ENCODE results near the gene PUM2.

Gene PUM2

DNA sequence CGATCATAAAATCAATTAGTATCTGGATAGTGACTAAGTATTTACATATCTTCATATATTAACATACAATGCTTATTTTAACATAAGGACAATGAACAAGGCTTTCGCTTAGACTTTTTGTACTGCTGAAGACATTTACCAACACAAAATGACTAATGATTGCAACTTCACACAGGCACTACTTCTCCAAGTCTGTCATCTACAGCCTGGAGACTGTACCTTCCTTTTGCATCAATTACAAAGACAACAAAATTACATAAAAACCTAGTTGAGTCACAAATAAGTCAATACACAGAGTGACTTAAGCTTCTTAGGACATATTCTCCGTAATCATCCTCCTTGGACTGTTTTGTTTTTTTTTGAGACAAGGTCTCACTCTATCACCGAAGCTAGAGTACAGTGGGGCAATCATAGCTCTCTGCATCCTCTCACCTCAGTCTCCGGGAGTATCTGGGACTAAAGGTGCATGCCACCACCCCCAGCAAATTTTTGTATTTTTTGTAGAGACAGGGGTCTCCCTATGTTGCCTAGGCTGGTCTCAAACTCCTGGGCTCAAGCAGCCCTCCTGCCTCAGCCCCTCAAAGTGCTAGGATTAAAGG is 15.9 kb downstream of the PUM2 start:
- FAIRE-seq: no peak

DNA sequence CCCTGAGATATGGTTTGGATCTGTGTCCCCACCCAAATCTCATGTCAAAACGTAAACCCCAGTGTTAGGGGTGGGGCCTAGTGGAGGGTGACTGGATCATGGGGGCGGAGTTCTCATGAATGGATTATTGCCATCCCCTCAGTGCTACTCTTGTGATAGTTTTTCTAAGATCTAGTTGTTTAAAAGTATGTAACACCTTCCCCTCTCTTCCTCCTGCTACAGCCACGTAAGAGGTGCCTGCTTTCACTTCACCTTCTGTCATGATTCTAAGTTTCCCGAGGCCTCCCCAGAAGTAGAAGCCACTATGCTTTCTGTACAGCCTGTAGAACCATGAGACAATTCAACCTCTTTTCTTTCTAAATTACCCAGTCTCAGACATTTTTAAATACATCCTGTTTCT is 16.9 kb downstream of the PUM2 start:
- FAIRE-seq: no peak

DNA sequence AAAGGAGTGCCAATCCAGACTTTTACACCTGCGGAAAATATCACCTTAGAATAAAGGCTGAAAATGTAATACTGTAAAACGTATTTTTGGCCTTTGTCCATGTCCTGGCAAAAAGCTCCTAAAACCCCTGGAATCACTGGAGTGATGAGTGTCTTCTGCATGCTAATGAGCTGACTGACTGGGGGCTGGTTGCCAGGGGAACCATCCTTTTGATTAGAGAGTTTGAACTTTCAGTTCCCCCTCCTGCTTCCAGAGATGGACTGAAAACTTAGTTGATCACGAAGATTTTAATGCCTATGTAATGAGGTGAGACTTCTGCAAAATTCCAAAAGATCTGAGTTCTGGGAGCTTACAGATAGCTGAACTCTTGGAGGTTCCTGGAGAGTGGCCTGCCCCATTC is 20.5 kb downstream of the PUM2 start:
- FAIRE-seq: no peak

DNA sequence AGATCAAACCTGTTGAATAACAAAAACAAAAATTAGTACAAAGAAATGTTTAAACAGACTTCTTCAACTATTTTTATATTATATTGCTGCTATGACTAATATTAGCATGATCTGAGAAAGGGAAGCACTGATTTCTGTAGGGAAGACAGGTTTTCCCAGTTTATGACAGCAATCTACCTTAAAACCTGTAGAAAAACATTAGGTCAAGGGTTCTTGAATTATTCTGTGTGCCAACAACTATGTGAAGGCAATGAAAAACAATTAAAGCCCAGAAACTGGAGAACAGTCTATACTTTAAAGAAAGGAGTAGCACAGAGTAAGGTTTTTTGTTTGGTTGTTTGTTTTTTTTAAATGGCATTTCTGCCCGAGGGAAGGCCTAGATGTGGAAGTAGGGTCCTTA is 23.3 kb downstream of the PUM2 start:
- FAIRE-seq: no peak

DNA sequence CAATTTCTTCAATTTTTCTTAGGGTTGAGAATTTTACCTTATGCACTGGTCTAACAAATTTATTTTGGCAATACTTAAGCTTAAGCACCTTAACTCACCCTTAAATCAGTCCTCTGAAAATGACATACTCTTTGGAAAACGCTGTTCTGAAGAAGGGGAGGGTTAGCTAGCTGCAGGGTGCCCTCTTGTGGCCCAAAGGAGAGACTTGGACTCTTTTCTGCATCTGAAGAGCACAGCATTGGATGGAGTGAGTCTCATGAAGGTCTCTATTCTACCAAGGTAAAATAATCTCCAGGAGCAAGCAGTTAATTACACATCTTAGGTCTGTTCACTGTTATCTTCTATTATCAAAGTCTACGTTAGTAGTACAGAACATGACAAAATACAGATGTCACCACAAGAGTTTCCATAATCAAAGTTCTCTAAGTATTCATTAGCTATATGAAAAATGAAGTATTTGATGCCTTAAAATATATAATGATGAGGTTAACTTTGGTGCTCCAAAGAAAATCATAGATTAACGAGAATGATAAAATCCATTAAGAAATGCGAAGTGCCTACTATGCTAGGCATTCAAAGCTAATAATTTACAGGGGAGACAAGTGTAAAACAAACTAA is 24.4 kb downstream of the PUM2 start:
- peak; percentile 93 for FAIRE-seq

DNA sequence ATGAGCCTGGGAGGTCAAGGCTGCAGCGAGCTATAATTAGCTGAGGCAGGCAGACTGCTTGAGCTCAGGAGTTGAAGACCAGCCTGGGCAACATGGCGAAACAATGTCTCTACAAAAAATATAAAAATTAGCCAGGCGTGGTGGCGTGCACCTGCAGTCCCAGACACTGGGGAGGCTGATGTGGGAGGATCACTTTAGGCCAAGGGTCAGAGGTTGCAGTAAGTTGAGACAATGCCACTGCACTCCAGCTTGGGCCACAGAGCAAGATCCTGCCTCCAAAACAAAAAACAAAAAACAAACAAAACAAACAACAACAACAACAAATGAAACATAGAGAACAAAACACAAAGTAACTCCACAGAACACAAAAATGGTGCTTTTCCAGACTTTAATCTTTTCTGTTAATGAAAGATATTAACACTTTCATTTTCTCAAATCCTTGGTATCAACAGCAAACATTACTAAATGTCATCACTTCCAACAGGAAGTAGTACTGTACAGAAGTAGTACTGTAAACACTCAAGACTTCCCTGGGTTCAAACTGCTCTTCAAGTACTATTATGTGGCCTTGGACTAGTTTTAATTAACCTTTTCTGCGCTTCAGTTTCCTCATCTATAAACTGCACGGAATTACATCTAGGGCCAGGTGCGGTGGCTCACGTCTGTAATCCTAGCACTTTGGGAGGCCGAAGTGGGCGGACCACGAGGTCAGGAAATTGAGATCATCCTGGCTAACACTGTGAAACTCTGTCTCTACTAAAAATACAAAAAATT is 27.9 kb downstream of the PUM2 start:
- no peak for FAIRE-seq

DNA sequence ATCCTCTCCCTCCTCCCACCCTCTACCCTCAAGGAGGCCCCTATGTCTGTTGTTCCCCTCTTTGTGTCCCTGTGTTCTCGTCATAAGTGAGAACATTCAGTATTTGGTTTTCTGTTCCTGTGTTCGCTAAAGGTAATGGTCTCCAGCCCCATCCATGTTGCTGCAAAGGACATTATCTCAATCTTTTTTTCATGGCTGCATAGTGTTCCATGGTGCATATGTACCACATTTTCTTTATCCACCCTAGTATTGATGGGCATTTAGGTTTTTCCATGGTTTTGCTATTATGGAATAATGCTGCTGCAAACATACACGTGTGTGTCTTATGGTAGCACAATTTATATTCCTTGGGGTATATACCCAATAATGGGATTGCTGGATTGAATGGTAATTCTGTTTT is 33.0 kb downstream of the PUM2 start:
- FAIRE-seq: no peak

DNA sequence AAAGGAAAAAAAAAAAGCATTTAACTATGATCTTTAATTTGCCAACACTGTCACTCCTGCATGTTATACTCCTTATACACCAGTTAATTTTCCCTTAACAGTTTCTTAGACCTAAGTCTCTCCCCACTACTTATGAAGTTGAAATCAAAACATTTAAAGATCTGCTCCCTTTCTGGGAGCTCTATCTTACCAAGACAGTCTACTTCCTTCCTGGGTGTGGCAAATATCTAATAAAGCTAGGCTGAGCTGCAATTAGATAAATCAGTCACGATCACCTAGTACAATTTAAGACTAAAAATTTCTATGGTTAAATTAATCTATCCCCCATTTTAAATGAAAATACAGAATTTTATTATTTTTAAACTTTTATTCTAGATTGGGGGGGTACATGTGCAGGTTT is 33.4 kb downstream of the PUM2 start:
- no peak for FAIRE-seq

DNA sequence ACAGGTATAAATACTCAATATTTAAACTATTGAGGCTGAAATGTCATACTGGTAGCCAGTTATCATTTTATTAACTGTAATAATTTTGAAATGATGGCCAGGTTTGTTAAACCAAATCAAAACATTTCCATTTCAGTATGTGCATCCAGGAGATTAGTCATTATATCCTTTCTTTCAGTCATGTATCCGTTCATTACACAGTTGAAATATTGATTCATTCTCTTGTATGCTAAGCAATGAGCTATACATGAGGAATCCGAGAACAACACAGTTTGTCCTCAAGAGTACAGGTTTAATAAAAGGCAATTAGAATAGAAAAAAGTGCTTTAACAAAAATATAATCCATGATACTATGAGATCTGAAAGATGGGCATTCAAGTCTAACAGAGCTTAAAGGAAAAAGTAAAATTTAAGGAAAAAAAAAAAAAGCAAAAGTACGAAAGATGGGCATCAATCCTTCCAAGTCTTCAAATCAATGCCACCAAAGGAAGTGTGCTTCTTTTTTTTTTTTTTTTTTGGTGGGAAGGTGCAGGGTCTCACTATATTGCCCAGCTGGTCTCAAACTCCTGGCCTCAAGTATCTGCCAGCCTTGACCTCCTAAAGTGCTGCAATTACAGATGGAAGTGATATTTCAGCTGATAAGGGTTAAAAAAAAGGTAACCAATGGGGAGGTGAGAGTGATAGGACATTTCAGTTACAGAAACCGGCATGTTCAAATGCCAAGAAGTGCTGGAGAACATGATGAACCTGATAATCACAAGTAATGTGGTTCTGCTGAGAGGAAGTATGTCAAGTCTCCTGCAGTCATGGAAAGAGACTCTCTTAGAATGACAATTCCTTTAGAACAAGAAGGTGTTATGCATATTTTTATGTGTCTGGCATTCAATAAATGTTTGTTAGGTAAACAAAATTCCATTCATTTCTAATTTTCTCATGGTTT is 35.8 kb downstream of the PUM2 start:
- no peak for FAIRE-seq

DNA sequence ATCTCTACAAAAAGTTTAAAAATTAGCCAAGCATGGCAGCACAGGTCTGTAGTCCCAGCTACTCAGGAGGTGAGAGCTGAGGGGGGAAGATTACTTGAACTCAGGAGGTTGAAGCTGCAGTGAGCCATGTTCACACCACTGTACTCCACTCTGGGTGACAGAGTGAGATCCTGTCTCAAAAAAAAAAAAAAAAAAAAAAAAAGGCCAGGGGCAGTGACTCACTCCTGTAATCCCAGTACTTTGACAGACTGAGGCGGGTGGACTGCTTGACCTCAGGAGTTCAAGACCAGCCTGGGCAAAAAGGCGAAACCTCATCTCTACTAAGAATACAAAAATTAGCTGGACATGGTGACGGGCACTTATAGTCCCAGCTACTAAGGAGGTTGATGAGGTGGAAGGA is 37.0 kb downstream of the PUM2 start:
- no peak for FAIRE-seq

DNA sequence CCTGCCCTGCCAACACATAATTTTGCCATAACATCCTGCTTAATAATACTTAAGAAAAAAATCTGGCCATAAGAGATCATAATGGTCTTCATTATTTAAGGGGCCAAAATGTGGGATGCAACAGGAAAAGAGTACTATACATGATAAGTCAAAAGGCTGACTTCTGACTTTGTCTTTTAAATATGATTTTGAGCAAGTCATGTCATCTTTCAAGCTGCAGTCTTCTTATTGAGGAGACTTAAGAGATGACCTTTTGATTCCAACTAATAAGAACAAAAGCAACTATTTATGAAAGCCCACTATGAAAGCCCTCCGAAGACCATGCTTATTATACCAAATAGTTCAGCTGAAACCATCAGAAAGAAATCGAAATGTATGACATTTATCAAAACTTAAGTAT is 41.6 kb downstream of the PUM2 start:
- FAIRE-seq: no peak

DNA sequence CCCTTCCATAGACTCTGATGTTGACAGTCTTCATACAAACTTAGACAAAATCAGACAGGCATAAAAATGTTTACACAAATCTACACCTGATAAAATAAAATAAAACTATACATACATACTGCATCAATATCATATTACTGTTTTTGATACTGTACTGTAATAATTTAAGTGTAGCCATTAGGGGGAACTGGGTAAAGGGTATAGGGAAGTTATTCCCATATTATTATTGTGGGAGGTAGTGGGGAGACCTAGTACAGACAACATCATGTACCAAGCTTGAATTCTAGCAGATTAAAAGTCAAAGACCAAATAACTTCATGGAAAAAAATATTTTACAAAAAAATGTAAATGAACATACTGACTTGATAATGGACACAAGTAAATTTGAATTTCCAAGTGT is 43.3 kb downstream of the PUM2 start:
- peak; percentile 40 for FAIRE-seq

DNA sequence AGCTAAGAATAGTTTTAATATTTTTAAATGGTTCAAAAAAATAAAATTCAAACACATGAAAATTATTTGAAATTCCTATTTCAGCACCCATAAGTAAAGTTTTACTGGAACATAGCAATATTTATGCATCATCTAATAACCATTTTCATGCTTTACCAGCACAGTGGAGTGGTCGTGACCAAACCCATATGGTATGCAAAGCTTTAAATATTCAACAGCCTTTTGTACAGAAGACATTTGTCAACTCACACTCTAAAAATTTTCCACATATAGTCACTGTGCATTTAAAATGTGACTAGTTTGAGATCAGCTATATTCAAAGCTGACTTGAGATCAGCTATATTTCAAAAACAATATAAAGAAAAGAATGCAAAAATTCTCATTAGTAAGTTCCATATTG is 46.2 kb downstream of the PUM2 start:
- FAIRE-seq: no peak

DNA sequence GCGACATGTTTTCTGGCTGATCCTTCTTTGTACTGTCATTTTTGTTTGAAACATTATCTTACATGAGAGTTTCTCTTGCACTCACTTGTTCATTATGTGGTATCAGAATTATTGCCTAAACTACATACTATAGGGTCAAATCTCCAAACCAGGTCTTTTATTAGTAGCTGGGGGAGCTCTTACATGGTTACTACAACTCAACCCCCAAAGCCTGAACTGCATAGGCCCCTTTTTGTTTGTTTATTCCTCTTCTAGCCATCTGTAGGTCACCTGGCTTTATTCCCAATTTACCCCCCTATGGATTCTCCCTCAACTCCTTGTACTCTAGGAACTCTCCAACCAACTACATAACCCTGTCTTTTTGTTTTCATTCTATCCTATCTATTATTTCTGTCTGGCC is 46.7 kb downstream of the PUM2 start:
- FAIRE-seq: no peak

DNA sequence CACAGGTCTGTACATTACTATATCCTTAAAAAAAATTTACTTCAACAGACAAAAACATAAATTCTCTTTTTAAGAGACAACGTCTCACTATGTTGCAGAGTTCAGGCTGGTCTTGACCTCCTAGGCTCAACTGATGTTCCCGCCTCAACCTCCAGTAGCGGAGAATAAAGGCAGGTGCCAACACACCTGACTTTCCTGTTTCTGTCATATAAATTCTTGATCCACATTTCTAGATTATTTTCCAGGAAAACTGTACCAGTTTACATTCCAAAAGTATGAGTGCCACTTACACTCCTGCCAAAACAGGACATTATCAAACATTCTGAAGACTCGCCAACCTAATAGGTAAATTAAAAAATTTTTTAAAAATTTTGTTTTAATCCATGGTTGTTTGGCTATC is 48.6 kb downstream of the PUM2 start:
- no peak for FAIRE-seq

DNA sequence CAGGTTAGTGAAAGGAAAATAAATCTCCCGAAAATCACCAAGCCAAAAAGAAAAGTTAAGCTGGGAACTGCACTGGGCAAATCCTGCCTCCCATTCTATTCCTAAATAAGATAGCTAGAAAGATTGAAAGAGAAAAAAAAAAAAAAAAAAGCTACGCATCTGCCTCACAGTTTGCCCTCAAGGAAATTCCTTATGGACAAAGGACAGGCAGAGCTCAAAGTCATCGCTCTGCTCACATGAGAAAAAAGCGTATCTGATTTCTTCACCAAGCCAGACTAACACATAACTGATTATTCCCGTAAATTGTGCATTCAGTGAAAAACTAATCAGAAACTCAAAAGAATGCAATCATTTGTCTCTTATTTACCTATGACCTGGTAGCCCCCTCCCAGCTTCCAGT is 50.0 kb downstream of the PUM2 start:
- no peak for FAIRE-seq

DNA sequence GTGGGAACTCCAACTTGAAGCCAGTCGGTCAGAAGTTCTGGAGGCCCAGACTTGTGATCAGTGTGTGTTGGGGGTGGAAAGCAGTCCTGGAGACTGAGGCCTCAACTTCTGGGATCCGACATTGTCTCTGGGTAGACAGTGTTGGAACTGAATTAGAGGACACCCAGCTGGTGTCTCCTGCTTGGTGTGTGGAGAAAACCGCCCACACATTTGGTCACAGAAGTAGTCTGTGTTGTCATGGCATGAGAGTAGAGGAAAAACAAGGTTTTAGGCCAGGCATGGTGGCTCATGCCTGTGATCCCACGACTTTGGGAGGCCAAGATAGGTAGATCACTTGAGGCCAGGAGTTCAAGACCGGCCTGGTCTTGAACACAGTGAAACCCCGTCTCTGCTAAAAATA is 51.5 kb downstream of the PUM2 start:
- no peak for FAIRE-seq

DNA sequence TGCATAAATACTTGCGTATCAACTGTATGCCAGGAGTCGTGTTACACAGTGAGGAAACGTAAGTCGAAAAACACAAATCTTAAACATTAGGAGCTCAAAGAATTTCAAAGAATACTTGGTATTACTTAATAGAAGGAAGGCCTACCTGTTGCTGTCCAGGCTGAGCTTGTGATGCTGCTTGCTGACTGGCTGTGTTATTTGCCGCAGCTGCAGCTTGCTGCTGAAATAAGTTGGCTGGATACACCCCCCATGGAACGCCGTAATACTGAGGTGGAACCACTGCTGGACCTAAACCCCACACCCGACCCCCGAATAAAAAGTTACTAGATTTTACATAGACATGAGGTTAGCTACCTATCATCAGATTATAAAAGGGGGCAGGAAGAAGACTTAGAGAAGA is 56.4 kb downstream of the PUM2 start:
- FAIRE-seq: no peak

DNA sequence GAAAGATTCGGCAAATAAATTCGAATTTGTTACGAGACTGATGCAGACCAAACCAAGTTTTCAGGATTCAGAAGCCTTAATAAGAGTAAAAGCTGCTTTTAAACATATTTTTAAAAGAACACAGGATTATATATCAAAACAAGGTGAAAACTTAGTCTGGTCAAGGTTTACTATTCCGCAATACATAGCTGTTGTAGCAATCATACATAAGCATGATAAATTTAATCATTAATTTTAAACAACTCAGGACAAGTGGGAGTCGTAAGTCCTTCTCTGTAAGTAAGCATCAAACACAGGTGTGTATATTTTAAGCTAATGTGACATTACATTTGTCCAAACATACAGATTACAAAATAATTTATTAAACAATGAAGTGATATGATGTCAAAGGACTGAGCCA is 57.7 kb downstream of the PUM2 start:
- FAIRE-seq: no peak

DNA sequence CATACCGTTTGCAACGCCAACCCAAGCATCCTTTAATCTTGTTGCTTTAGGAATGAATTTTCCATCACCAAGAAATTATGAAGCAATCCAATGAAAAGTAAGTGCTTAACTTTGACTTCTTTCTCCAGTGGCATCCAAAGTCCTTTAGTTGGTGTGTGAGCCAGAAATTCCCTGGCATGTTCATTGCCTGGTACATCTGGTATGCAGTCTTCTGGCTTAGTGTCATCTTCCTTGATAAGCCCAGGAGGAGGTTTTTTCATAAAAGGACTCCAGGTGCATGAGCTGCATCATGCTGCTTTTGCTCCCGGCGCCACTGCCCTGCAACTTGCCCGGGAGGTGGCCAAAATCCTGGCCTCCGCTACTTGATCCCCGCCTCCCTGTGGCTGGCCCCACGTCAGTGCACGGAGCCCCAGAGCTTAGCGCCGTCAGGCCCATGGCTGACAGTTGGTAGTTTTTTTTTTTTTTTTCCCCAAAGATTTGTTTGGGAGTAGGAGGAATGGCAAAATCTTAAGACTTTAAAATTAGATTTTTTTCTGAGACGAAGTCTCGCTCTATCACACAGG is 58.7 kb downstream of the PUM2 start:
- no peak for FAIRE-seq

DNA sequence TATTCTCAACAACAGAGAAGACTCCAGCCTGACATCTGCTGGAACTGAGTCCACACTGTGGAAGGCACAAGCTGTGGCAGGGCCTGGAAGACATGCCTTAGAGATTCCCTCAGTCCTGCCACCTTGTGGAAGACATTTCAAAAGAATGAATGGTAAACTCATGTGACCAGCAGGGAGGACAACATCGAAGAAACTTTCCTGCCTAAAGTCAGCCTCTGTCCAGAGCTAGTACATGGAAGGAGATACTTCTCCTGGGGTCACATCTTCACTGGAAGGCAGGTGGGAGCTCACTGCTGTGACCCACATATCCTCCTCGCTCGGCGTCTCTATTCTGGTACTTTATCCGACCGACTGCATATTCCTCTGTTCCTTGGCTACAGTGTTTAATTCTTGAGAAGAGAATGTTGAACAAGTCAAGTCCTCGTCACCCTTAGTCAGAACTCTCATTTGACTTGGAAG is 59.5 kb downstream of the PUM2 start:
- peak; percentile 99 for FAIRE-seq

DNA sequence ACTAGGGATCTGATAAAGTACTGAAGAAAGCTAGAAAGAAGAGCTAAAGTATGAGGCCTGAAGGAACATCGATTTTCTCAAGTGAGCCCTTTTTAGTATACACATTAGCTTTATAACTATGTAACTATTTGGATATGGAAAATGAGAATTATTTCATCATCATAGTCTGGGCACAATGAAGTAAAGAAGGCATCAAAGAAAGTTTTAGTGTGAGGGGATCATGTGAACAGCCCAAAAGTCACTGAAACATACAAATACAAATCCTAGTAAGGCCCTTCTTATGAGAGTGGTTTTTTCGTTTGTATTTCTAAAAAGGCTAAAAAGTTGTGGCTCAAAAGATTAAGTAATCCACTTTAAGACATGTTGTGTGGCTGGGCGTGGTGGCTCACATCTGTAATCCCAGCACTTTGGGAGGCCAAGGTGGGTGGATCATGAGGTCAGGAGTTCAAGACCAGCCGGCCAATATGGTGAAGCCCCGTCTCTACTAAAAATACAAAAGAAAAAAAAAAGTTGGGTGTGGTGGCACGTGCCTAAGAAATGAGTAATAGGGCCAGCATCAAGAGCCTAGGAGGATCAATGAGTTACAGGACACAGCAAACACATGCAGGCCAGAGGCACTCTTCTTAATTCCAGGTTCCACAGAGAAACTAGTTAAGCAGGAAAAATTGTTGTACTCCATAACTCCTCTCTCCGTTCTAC is 61.9 kb downstream of the PUM2 start:
- no peak for FAIRE-seq
